Epithelial cell of esophagus (primary cell): ENCODE results near the gene STX11.

ENCODE experiments used
- DNase-seq: peaks from one replicate; pipeline ENCODE4 v3.0.0; 2010; ENCODE audit warnings: low read depth
- H3K4me3 ChIP-seq: 2 replicates; pipeline ENCODE4 v1.5.1; 2011; ENCODE audit warnings: mild to moderate bottlenecking, low read length, control low read depth
- CTCF ChIP-seq: IDR thresholded peaks from 2 replicates; pipeline ENCODE4 v1.5.1; 2011; ENCODE audit warnings: low read depth, mild to moderate bottlenecking, low read length, control low read depth, inconsistent platforms; ENCODE audit not compliant: insufficient read depth; ENCODE audit errors: missing control alignments

Gene STX11

GRCh38 chr6:144155529-144155928 is 5.2 kb downstream of the STX11 start:
- no peak overlapping the region for H3K4me3 ChIP-seq
- no peak for TF ChIP-seq CTCF
- DNase-seq, result no peak

GRCh38 chr6:144156338-144156737 is 6.0 kb downstream of the STX11 start:
- no peak overlapping the region for H3K4me3 ChIP-seq
- no peak for TF ChIP-seq CTCF
- no peak for DNase-seq

GRCh38 chr6:144156991-144157390 is 6.7 kb downstream of the STX11 start:
- no peak for TF ChIP-seq CTCF
- no peak for DNase-seq
- no peak overlapping the region for H3K4me3 ChIP-seq

- TF ChIP-seq CTCF, result no peak
- DNase-seq, result no peak
- H3K4me3 ChIP-seq, result no peak overlapping the region
These were observed 7.8 kb downstream of the STX11 start for GRCh38 chr6:144158133-144158532.

- no peak for TF ChIP-seq CTCF
- no peak overlapping the region for H3K4me3 ChIP-seq
- no peak for DNase-seq
These were observed 8.9 kb downstream of the STX11 start for GRCh38 chr6:144159223-144159622.

GRCh38 chr6:144159742-144160141 is 9.4 kb downstream of the STX11 start:
- DNase-seq, result no peak
- TF ChIP-seq CTCF, result no peak
- H3K4me3 ChIP-seq, result no peak overlapping the region

- DNase-seq, result no peak
- TF ChIP-seq CTCF, result no peak
- H3K4me3 ChIP-seq, result no peak overlapping the region
These were observed 10.2 kb downstream of the STX11 start for GRCh38 chr6:144160431-144161005.
